Measurements from ENCODE around the gene NUP93. TPM values are rescaled to one million over a fixed set of nuclear protein-coding genes. Genes with fewer than 3 reads are reported as not detected.
"Not testable (repeated sequence)": the region's sequence is repeated elsewhere in the genome, so short reads cannot be mapped to it uniquely, and the experiment has no call there.

Gene NUP93
- total RNA-seq, 2 donors from 2014 or later, result 146 to 149 TPM

DNA sequence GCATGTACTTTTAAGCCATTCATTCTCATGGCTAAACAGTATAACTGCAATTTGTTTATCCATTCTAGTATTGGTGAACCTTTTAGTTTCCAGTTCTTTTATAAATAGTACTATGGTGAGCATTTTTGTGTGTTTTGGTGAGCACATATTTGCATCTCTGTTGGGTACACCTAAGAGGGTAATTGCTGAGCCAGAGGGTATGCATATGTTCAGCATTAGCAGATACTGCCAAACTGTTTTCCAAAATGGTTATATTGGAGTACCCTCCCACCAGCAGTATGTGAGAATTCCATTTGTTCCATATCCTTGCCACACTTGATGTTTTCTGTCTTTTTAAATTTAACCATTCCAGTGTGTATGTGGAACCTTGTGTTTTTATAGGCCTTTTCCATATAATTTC is 81.0 kb downstream of the NUP93 start:
- H3K27ac Mint-ChIP-seq, result no peak overlapping the region
- H3K4me3 Mint-ChIP-seq, result no peak overlapping the region
- Histone ChIP-seq H3K36me3 (ENCODE audit: control insufficient read depth, insufficient read depth, low read length) (peaks cover 26% of the 10 kb centered on the region), H3K9me3 (ENCODE audit: control insufficient read depth, low read length) (no peaks in the 10 kb centered on the region), H3K9ac (ENCODE audit: extremely low read depth, low read length, poor library complexity, severe bottlenecking) (no peak overlapping the region), H3K4me1 (ENCODE audit: control insufficient read depth, insufficient read depth, low read length) (peaks cover 11% of the 10 kb centered on the region), H3K27ac (ENCODE audit: low read depth, low read length) (no peak overlapping the region), H3K4me3 (ENCODE audit: low read length) (no peak overlapping the region), H3K27me3 (ENCODE audit: control insufficient read depth, insufficient read depth, low read length, poor library complexity, severe bottlenecking) (no peaks in the 10 kb centered on the region)
- H3K4me1 Mint-ChIP-seq, result peaks cover 13% of the 10 kb centered on the region
- TF ChIP-seq, protein P1, sequence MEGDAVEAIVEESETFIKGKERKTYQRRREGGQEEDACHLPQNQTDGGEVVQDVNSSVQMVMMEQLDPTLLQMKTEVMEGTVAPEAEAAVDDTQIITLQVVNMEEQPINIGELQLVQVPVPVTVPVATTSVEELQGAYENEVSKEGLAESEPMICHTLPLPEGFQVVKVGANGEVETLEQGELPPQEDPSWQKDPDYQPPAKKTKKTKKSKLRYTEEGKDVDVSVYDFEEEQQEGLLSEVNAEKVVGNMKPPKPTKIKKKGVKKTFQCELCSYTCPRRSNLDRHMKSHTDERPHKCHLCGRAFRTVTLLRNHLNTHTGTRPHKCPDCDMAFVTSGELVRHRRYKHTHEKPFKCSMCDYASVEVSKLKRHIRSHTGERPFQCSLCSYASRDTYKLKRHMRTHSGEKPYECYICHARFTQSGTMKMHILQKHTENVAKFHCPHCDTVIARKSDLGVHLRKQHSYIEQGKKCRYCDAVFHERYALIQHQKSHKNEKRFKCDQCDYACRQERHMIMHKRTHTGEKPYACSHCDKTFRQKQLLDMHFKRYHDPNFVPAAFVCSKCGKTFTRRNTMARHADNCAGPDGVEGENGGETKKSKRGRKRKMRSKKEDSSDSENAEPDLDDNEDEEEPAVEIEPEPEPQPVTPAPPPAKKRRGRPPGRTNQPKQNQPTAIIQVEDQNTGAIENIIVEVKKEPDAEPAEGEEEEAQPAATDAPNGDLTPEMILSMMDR (conservative IDR thresholded peaks at IDR 0.05), result no peak
- H3K27me3 Mint-ChIP-seq (ENCODE audit: insufficient read depth), result no peaks in the 10 kb centered on the region
- DNase-seq, result no peak
- H3K9me3 Mint-ChIP-seq, result no peaks in the 10 kb centered on the region
- H3K36me3 Mint-ChIP-seq (ENCODE audit: low read depth), result peaks cover 35% of the 10 kb centered on the region

DNA sequence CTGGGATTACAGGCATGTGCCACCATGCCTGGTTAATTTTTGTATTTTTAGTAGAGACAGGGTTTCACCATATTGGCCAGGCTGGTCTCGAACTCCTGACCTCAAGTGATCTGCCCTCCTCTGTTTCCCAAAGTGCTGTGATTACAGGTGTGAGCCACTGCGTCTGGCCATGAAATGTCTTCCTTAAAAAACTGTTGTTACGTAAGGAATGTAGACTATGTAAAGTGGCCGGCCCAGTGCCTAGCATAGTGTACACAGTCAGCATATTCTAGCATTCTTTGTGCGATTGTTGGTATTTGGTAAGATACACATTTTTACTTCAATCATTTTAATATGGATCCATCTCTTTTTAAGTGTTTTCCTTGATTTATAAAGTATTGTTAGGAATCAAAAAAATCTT is 81.7 kb downstream of the NUP93 start:
- not testable (repeated sequence) for H3K4me3 ChIP-seq (ENCODE audit: low read length); H3K27me3 Mint-ChIP-seq (ENCODE audit: insufficient read depth); H3K27me3 ChIP-seq (ENCODE audit: control insufficient read depth, insufficient read depth, low read length, poor library complexity, severe bottlenecking); DNase-seq; H3K27ac Mint-ChIP-seq; H3K27ac ChIP-seq (ENCODE audit: low read depth, low read length); H3K9me3 ChIP-seq (ENCODE audit: control insufficient read depth, low read length); H3K9ac ChIP-seq (ENCODE audit: extremely low read depth, low read length, poor library complexity, severe bottlenecking); H3K9me3 Mint-ChIP-seq; H3K4me3 Mint-ChIP-seq
- peaks cover 13% of the 10 kb centered on the region for H3K4me1 Mint-ChIP-seq
- WGBS, 2 experiments (ENCODE audit: insufficient coverage in 1 of 2, insufficient read length in 1 of 2), result 91 to 100% methylated on average over 3 to 4 of the region's 5 CpGs
- peaks cover 29% of the 10 kb centered on the region for H3K36me3 Mint-ChIP-seq (ENCODE audit: low read depth)
- H3K4me1 ChIP-seq (ENCODE audit: control insufficient read depth, insufficient read depth, low read length), result peaks cover 11% of the 10 kb centered on the region
- peaks cover 20% of the 10 kb centered on the region for H3K36me3 ChIP-seq (ENCODE audit: control insufficient read depth, insufficient read depth, low read length)

DNA sequence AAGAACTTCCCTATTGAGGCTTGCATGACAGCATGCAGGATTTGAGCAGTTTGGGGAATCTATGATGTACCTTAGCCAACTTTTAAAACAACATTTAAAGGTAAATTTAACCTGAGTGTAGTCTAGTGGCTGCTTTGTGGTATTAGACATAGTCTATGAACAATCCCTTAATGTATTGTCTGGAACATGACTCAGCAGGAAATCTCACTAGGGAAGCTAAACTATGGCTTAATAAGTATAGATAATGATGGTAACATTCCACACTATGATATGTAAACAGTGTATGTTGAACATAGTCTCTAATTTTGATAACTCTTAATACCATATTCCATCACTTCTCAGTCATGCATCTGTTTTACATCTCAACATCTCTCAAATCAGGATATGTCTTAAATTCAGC is 83.0 kb downstream of the NUP93 start:
- H3K4me3 Mint-ChIP-seq, result no peak overlapping the region
- DNase-seq, result no peak
- TF ChIP-seq, protein P1 (conservative IDR thresholded peaks at IDR 0.05), result no peak
- H3K27me3 ChIP-seq (ENCODE audit: control insufficient read depth, insufficient read depth, low read length, poor library complexity, severe bottlenecking), result no peaks in the 10 kb centered on the region
- H3K9me3 Mint-ChIP-seq, result no peaks in the 10 kb centered on the region
- H3K9me3 ChIP-seq (ENCODE audit: control insufficient read depth, low read length), result no peaks in the 10 kb centered on the region
- H3K36me3 ChIP-seq (ENCODE audit: control insufficient read depth, insufficient read depth, low read length), result peaks cover 11% of the 10 kb centered on the region
- peaks cover 11% of the 10 kb centered on the region for H3K4me1 ChIP-seq (ENCODE audit: control insufficient read depth, insufficient read depth, low read length)
- H3K27ac ChIP-seq (ENCODE audit: low read depth, low read length), result no peak overlapping the region
- H3K36me3 Mint-ChIP-seq (ENCODE audit: low read depth), result peaks cover 21% of the 10 kb centered on the region
- no peak overlapping the region for H3K27ac Mint-ChIP-seq
- peaks cover 9% of the 10 kb centered on the region for H3K4me1 Mint-ChIP-seq
- H3K27me3 Mint-ChIP-seq (ENCODE audit: insufficient read depth), result no peaks in the 10 kb centered on the region
- no peak overlapping the region for H3K9ac ChIP-seq (ENCODE audit: extremely low read depth, low read length, poor library complexity, severe bottlenecking)
- H3K4me3 ChIP-seq (ENCODE audit: low read length), result no peak overlapping the region
